Stimulated activated memory B cell treated with anti-CD40 and anti-IgM and Interleukin-4, amounts not matched to agents 10 μg/mL and 1 μg/mL and 100 μg/mL, for 72 hours (primary cell): ENCODE results near the gene PEF1.

ENCODE experiments used
- ATAC-seq: fragments of 150-1000 bp; cut with Tn5 transposase; 2 replicates; pipeline ENCODE4 v1.10.0; 2021
- H3K27ac Mint-ChIP-seq: one replicate; pipeline ENCODE4 v1.8.0; 2022; ENCODE audit warnings: mild to moderate bottlenecking, mixed read lengths
- H3K27me3 Mint-ChIP-seq: one replicate; pipeline ENCODE4 v1.8.0; 2022; ENCODE audit warnings: mixed read lengths
- H3K36me3 Mint-ChIP-seq: one replicate; pipeline ENCODE4 v1.8.0; 2022; ENCODE audit warnings: mixed read lengths
- H3K4me1 Mint-ChIP-seq: one replicate; pipeline ENCODE4 v1.8.0; 2022; ENCODE audit warnings: mixed read lengths
- H3K4me3 Mint-ChIP-seq: one replicate; pipeline ENCODE4 v1.8.0; 2022; ENCODE audit warnings: mild to moderate bottlenecking, moderate library complexity, mixed read lengths
- H3K9me3 Mint-ChIP-seq: one replicate; pipeline ENCODE4 v1.8.0; 2022; ENCODE audit warnings: mixed read lengths

The PEF1 gene

GRCh38 chr1:31664528-31664927, 19.9 kb upstream of the PEF1 start:
- H3K27me3 Mint-ChIP-seq, result peaks cover 26% of the 10 kb centered on the region
- H3K4me1 Mint-ChIP-seq, result peaks cover 7% of the 10 kb centered on the region
- no peak overlapping the region for H3K4me3 Mint-ChIP-seq
- H3K36me3 Mint-ChIP-seq, result no peaks in the 10 kb centered on the region
- H3K9me3 Mint-ChIP-seq, result no peaks in the 10 kb centered on the region
- H3K27ac Mint-ChIP-seq, result no peak overlapping the region
- no peak for ATAC-seq

- H3K27ac Mint-ChIP-seq, result no peak overlapping the region
Measured at GRCh38 chr1:31663622-31664452, 19.2 kb upstream of the PEF1 start.

GRCh38 chr1:31662463-31662862, 17.8 kb upstream of the PEF1 start:
- Mint-ChIP-seq H3K27ac (no peak overlapping the region), H3K4me3 (no peak overlapping the region), H3K4me1 (peaks cover 6% of the 10 kb centered on the region), H3K27me3 (peaks cover 24% of the 10 kb centered on the region), H3K9me3 (no peaks in the 10 kb centered on the region), H3K36me3 (no peaks in the 10 kb centered on the region)
- ATAC-seq, result no peak

More at GRCh38 chr1:31663622-31664452, 19.2 kb upstream of the PEF1 start:
- H3K9me3 Mint-ChIP-seq, result no peaks in the 10 kb centered on the region
- H3K4me1 Mint-ChIP-seq, result peaks cover 6% of the 10 kb centered on the region
- H3K27me3 Mint-ChIP-seq, result peaks cover 19% of the 10 kb centered on the region
- no peak for ATAC-seq
- no peaks in the 10 kb centered on the region for H3K36me3 Mint-ChIP-seq
- H3K4me3 Mint-ChIP-seq, result no peak overlapping the region

- H3K4me3 Mint-ChIP-seq, result no peak overlapping the region
- peaks cover 30% of the 10 kb centered on the region for H3K27me3 Mint-ChIP-seq
- no peak overlapping the region for H3K27ac Mint-ChIP-seq
- ATAC-seq, result no peak
- no peaks in the 10 kb centered on the region for H3K36me3 Mint-ChIP-seq
- H3K9me3 Mint-ChIP-seq, result no peaks in the 10 kb centered on the region
- H3K4me1 Mint-ChIP-seq, result peaks cover 6% of the 10 kb centered on the region
Measured at GRCh38 chr1:31661856-31662255, 17.2 kb upstream of the PEF1 start.

GRCh38 chr1:31660871-31661455, 16.3 kb upstream of the PEF1 start:
- no peak overlapping the region for H3K27ac Mint-ChIP-seq
- H3K4me1 Mint-ChIP-seq, result peaks cover 6% of the 10 kb centered on the region
- no peaks in the 10 kb centered on the region for H3K9me3 Mint-ChIP-seq
- no peak overlapping the region for H3K4me3 Mint-ChIP-seq
- ATAC-seq, result peak; percentile 9
- H3K36me3 Mint-ChIP-seq, result no peaks in the 10 kb centered on the region
- peaks cover 39% of the 10 kb centered on the region for H3K27me3 Mint-ChIP-seq

GRCh38 chr1:31659889-31660288, 15.2 kb upstream of the PEF1 start:
- Mint-ChIP-seq H3K4me3 (no peak overlapping the region), H3K27ac (no peak overlapping the region), H3K36me3 (no peaks in the 10 kb centered on the region), H3K4me1 (peaks cover 6% of the 10 kb centered on the region), H3K27me3 (peaks cover 46% of the 10 kb centered on the region), H3K9me3 (no peaks in the 10 kb centered on the region)
- ATAC-seq, result no peak

- Mint-ChIP-seq H3K4me3 (no peak overlapping the region), H3K9me3 (no peaks in the 10 kb centered on the region), H3K4me1 (peaks cover 3% of the 10 kb centered on the region), H3K27me3 (peaks cover 45% of the 10 kb centered on the region), H3K27ac (no peak overlapping the region), H3K36me3 (no peaks in the 10 kb centered on the region)
- no peak for ATAC-seq
Measured at GRCh38 chr1:31658721-31659120, 14.0 kb upstream of the PEF1 start.

GRCh38 chr1:31657972-31658510, 13.4 kb upstream of the PEF1 start:
- Mint-ChIP-seq H3K27me3 (peaks cover 38% of the 10 kb centered on the region), H3K36me3 (no peaks in the 10 kb centered on the region), H3K4me1 (no peaks in the 10 kb centered on the region), H3K4me3 (no peak overlapping the region), H3K9me3 (no peaks in the 10 kb centered on the region), H3K27ac (no peak overlapping the region)
- no peak for ATAC-seq

- no peaks in the 10 kb centered on the region for H3K4me1 Mint-ChIP-seq
- H3K36me3 Mint-ChIP-seq, result no peaks in the 10 kb centered on the region
- no peaks in the 10 kb centered on the region for H3K9me3 Mint-ChIP-seq
- no peak for ATAC-seq
- no peak overlapping the region for H3K4me3 Mint-ChIP-seq
- no peak overlapping the region for H3K27ac Mint-ChIP-seq
- peaks cover 34% of the 10 kb centered on the region for H3K27me3 Mint-ChIP-seq
Measured at GRCh38 chr1:31657020-31657804, 12.5 kb upstream of the PEF1 start.

GRCh38 chr1:31655756-31656155, 11.1 kb upstream of the PEF1 start:
- no peaks in the 10 kb centered on the region for H3K4me1 Mint-ChIP-seq

GRCh38 chr1:31655104-31655503, 10.4 kb upstream of the PEF1 start:
- no peaks in the 10 kb centered on the region for H3K9me3 Mint-ChIP-seq
- H3K36me3 Mint-ChIP-seq, result no peaks in the 10 kb centered on the region
- H3K4me3 Mint-ChIP-seq, result no peak overlapping the region
- H3K27ac Mint-ChIP-seq, result no peak overlapping the region
- H3K27me3 Mint-ChIP-seq, result peaks cover 34% of the 10 kb centered on the region
- H3K4me1 Mint-ChIP-seq, result no peaks in the 10 kb centered on the region
- ATAC-seq, result no peak

More at GRCh38 chr1:31655756-31656155, 11.1 kb upstream of the PEF1 start:
- H3K4me3 Mint-ChIP-seq, result no peak overlapping the region
- peaks cover 34% of the 10 kb centered on the region for H3K27me3 Mint-ChIP-seq
- peak overlapping the region; percentile 11 for H3K27ac Mint-ChIP-seq
- no peaks in the 10 kb centered on the region for H3K9me3 Mint-ChIP-seq
- H3K36me3 Mint-ChIP-seq, result no peaks in the 10 kb centered on the region
- ATAC-seq, result no peak

GRCh38 chr1:31654474-31654776, 9.7 kb upstream of the PEF1 start:
- Mint-ChIP-seq H3K27ac (no peak overlapping the region), H3K4me3 (no peak overlapping the region), H3K9me3 (no peaks in the 10 kb centered on the region), H3K36me3 (peaks cover 6% of the 10 kb centered on the region), H3K27me3 (peaks cover 34% of the 10 kb centered on the region), H3K4me1 (no peaks in the 10 kb centered on the region)
- ATAC-seq, result no peak

- no peak overlapping the region for H3K4me3 Mint-ChIP-seq
- no peaks in the 10 kb centered on the region for H3K4me1 Mint-ChIP-seq
- no peak overlapping the region for H3K27ac Mint-ChIP-seq
- no peak for ATAC-seq
- peaks cover 6% of the 10 kb centered on the region for H3K36me3 Mint-ChIP-seq
- H3K9me3 Mint-ChIP-seq, result no peaks in the 10 kb centered on the region
- peaks cover 34% of the 10 kb centered on the region for H3K27me3 Mint-ChIP-seq
Measured at GRCh38 chr1:31653717-31654473, 9.2 kb upstream of the PEF1 start.

- no peaks in the 10 kb centered on the region for H3K9me3 Mint-ChIP-seq
- H3K27ac Mint-ChIP-seq, result no peak overlapping the region
- peaks cover 27% of the 10 kb centered on the region for H3K27me3 Mint-ChIP-seq
- no peak overlapping the region for H3K4me3 Mint-ChIP-seq
- no peaks in the 10 kb centered on the region for H3K4me1 Mint-ChIP-seq
- ATAC-seq, result no peak
- H3K36me3 Mint-ChIP-seq, result peaks cover 6% of the 10 kb centered on the region
Measured at GRCh38 chr1:31652891-31653499, 8.3 kb upstream of the PEF1 start.
